ENCODE measurements around the gene GCAT. TPM values are rescaled to one million over a fixed set of nuclear protein-coding genes. Genes with fewer than 3 reads are reported as not detected.

Gene GCAT
- polyA plus RNA-seq, 1 of the 3 experiments (the other 2 are of a cell fraction), result 24.2 TPM

GRCh38 chr22:37808294-37808657 is 542 bp downstream of the GCAT start:
- H2AFZ ChIP-seq (ENCODE audit: low read depth), result peak overlapping the region; percentile 87

GRCh38 chr22:37809672-37810333 is 2.1 kb downstream of the GCAT start:
- H3K36me3 ChIP-seq (replicated peaks in 1 of 2; ENCODE audit: control insufficient read depth in 1 of 2, insufficient read depth in 2 of 2, low read length in 1 of 2), result peaks cover 0 to 3% of the 10 kb centered on the region in 2 experiments
- TF ChIP-seq SIN3A (IDR thresholded peaks at IDR 0.05; ENCODE audit: borderline replicate concordance, low read depth, low read length), result no peak
- TF ChIP-seq EP300 (IDR thresholded peaks at IDR 0.05; ENCODE audit: borderline replicate concordance in 1 of 2, low read depth in 1 of 2, low read length in 1 of 2), result no peak
- no peak for TF ChIP-seq TAF1 (IDR thresholded peaks at IDR 0.05; ENCODE audit: borderline replicate concordance, low read depth, low read length)
- no peak for TF ChIP-seq FOSL2 (IDR thresholded peaks at IDR 0.05; ENCODE audit: borderline replicate concordance, low read depth)
- TF ChIP-seq JUND (IDR thresholded peaks at IDR 0.05), result no peak
- TF ChIP-seq MAX (IDR thresholded peaks at IDR 0.05; ENCODE audit: low read depth), result no peak
- TF ChIP-seq CHD2 (IDR thresholded peaks at IDR 0.05; ENCODE audit: low read length, partially characterized antibody), result no peak
- no peak for TF ChIP-seq TEAD4 (IDR thresholded peaks at IDR 0.05; ENCODE audit: borderline replicate concordance, insufficient read depth)
- TF ChIP-seq RCOR1 (IDR thresholded peaks at IDR 0.05; ENCODE audit: low read length), result no peak
- no peak for TF ChIP-seq RXRA (IDR thresholded peaks at IDR 0.05; ENCODE audit: borderline replicate concordance, low read depth)
- no peak for TF ChIP-seq MXI1 (IDR thresholded peaks at IDR 0.05; ENCODE audit: low read depth, low read length)
- TF ChIP-seq ELF1 (IDR thresholded peaks at IDR 0.05), result no peak
- no peak for TF ChIP-seq FOXJ3 (CRISPR knock-in tag; IDR thresholded peaks at IDR 0.05)
- no peaks in the 10 kb centered on the region; the same call in 1 of the 2 replicates for H4K20me1 ChIP-seq (ENCODE audit: insufficient read depth)
- H3K79me2 ChIP-seq (ENCODE audit: insufficient read depth), result peaks cover 22% of the 10 kb centered on the region
- peaks cover 17% of the 10 kb centered on the region for H3F3A ChIP-seq (replicated peaks; ENCODE audit: insufficient read depth)
- peaks cover 0 to 20% of the 10 kb centered on the region in 2 experiments; a peak in 2 of 4 replicates for H3K4me1 ChIP-seq (ENCODE audit: control insufficient read depth in 1 of 2, insufficient read depth in 2 of 2, low read depth in 1 of 2, low read length in 1 of 2)
- H3K9ac ChIP-seq, result no peak overlapping the region
- no peaks in the 10 kb centered on the region for H3K9me3 ChIP-seq
- 0 out of 2 replicates have a peak overlapping the region, but pooled peaks have one; percentile 1 for H3K4me2 ChIP-seq
- H3K4me3 ChIP-seq (ENCODE audit: low read depth in 2 of 2, low read length in 1 of 2), result no peak overlapping the region
- DNase-seq, result no peak
- ChIA-PET CTCF (interaction anchor here (1.2 to 3.8 kb wide), 5 partner anchors 7 to 96 kb away, joined by 3 to 34 read pairs (median 5); partner anchors contain the start of gene MICALL1), POLR2A (no interaction called here)
- H3K27me3 ChIP-seq (ENCODE audit: insufficient read depth), result no peaks in the 10 kb centered on the region
- H2AFZ ChIP-seq (ENCODE audit: low read depth), result no peak overlapping the region
- WGBS (ENCODE audit: low lambda C conversion rate), result 100% methylated on average over 4 of the region's 5 CpGs
- no peaks in the 10 kb centered on the region for H3K9me2 ChIP-seq
- no peak overlapping the region for H3K27ac ChIP-seq (ENCODE audit: low read depth in 2 of 2, low read length in 1 of 2)

More at GRCh38 chr22:37808294-37808657, 542 bp downstream of the GCAT start:
- Histone ChIP-seq H3K27ac (ENCODE audit: low read depth in 2 of 2, low read length in 1 of 2) (peak overlapping the region in 1 of 2 experiments; percentile 52; a peak in 2 of 4 replicates), H3K9ac (peak overlapping the region; percentile 66; the same call in 1 of the 2 replicates), H3K36me3 (replicated peaks in 1 of 2; ENCODE audit: control insufficient read depth in 1 of 2, insufficient read depth in 2 of 2, low read length in 1 of 2) (peaks cover 0 to under 1% of the 10 kb centered on the region in 2 experiments), H3K27me3 (ENCODE audit: insufficient read depth) (no peaks in the 10 kb centered on the region), H3K4me1 (ENCODE audit: control insufficient read depth in 1 of 2, insufficient read depth in 2 of 2, low read depth in 1 of 2, low read length in 1 of 2) (peaks cover 0 to 28% of the 10 kb centered on the region in 2 experiments; a peak in 2 of 4 replicates), H3K9me2 (no peaks in the 10 kb centered on the region), H3K4me3 (ENCODE audit: low read depth in 2 of 2, low read length in 1 of 2) (peak overlapping the region; percentile 70), H4K20me1 (ENCODE audit: insufficient read depth) (no peaks in the 10 kb centered on the region; the same call in 1 of the 2 replicates), H3K79me2 (ENCODE audit: insufficient read depth) (peaks cover 22% of the 10 kb centered on the region), H3K9me3 (no peaks in the 10 kb centered on the region), H3K4me2 (peak overlapping the region; percentile 98), H3F3A (replicated peaks; ENCODE audit: insufficient read depth) (peaks cover 17% of the 10 kb centered on the region)
- ChIA-PET POLR2A (interaction anchor here (1.4 to 1.9 kb wide), 2 partner anchors 9 to 36 kb away, joined by 7 to 13 read pairs; partner anchors contain the start of gene ANKRD54), CTCF (interaction anchor here (0.7 to 3.8 kb wide), 6 partner anchors 9 to 132 kb away, joined by 3 to 34 read pairs (median 4); no protein-coding TSS in a partner anchor)
- DNase-seq, result no peak
- TF ChIP-seq FOXM1 (IDR thresholded peaks at IDR 0.05; ENCODE audit: low read depth) (no peak), SMC3 (IDR thresholded peaks at IDR 0.05; ENCODE audit: low read depth, low read length) (no peak)
- WGBS (ENCODE audit: low lambda C conversion rate), result 28% methylated on average over 4 of the region's 8 CpGs
